ENCODE data around the gene NDUFAF4. TPM values are rescaled to one million over a fixed set of nuclear protein-coding genes. Genes with fewer than 3 reads are reported as not detected.

The NDUFAF4 gene
- total and polyA plus RNA-seq, 2 experiments from 2014 or later, result 35.1 to 233 TPM

DNA sequence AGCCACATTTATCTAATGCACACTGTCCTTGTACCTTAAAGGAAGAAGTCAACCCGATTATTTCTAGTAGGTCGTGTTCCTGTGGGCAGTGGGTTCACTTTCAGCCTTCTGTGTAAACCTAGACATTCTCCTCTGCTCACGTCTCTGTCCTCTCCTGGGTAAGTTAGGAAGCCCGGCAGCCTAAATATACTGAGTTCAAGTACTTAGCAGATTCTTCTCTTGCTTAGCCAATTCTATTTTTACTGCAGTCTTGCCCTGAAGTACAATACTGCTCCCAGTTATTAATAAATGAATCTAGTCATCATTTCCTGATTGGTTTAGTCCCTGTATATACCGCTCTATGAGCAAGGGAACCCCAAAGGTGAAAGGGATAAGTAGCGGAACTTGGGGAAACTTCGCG lies 45.8 kb downstream of the NDUFAF4 start:
- Histone ChIP-seq H2AFZ (no peak overlapping the region), H3K79me2 (replicated peaks; ENCODE audit: insufficient read depth) (no peaks in the 10 kb centered on the region), H3K4me2 (no peak overlapping the region), H4K20me1 (replicated peaks; ENCODE audit: insufficient read depth) (no peaks in the 10 kb centered on the region), H3K36me3 (ENCODE audit: insufficient read depth) (no peaks in the 10 kb centered on the region), H3F3A (replicated peaks; ENCODE audit: low read depth) (no peaks in the 10 kb centered on the region), H3K9me2 (ENCODE audit: insufficient read depth) (no peaks in the 10 kb centered on the region), H3K4me3 (no peak overlapping the region), H3K4me1 (ENCODE audit: insufficient read depth) (no peaks in the 10 kb centered on the region), H3K27ac (ENCODE audit: low read depth) (no peak overlapping the region), H3K27me3 (ENCODE audit: insufficient read depth) (no peaks in the 10 kb centered on the region)
- peaks cover 10% of the 10 kb centered on the region; the same call in 2 of the 3 replicates for H3K9me3 Mint-ChIP-seq
- DNase-seq (ENCODE audit: low spot score) (no peak), ATAC-seq (no peak)
- TF ChIP-seq CREB1 (CRISPR knock-in tag; IDR thresholded peaks at IDR 0.05; ENCODE audit: low read depth) (no peak), EZH2 (IDR thresholded peaks at IDR 0.05; ENCODE audit: low read depth, unreplicated experiment) (no peak), JUNB (IDR thresholded peaks at IDR 0.05; ENCODE audit: unreplicated experiment) (no peak), POLR2AphosphoS5 (IDR thresholded peaks at IDR 0.05; ENCODE audit: low read depth) (no peak), NANOG (IDR thresholded peaks at IDR 0.05; ENCODE audit: borderline replicate concordance) (no peak), ZNF114 (CRISPR knock-in tag; IDR thresholded peaks at IDR 0.05) (no peak), EZH2phosphoT487 (IDR thresholded peaks at IDR 0.05; ENCODE audit: unreplicated experiment) (no peak), ZNF331 (CRISPR knock-in tag; IDR thresholded peaks at IDR 0.05; ENCODE audit: low read depth) (no peak)
- TF ChIP-seq, protein P1, sequence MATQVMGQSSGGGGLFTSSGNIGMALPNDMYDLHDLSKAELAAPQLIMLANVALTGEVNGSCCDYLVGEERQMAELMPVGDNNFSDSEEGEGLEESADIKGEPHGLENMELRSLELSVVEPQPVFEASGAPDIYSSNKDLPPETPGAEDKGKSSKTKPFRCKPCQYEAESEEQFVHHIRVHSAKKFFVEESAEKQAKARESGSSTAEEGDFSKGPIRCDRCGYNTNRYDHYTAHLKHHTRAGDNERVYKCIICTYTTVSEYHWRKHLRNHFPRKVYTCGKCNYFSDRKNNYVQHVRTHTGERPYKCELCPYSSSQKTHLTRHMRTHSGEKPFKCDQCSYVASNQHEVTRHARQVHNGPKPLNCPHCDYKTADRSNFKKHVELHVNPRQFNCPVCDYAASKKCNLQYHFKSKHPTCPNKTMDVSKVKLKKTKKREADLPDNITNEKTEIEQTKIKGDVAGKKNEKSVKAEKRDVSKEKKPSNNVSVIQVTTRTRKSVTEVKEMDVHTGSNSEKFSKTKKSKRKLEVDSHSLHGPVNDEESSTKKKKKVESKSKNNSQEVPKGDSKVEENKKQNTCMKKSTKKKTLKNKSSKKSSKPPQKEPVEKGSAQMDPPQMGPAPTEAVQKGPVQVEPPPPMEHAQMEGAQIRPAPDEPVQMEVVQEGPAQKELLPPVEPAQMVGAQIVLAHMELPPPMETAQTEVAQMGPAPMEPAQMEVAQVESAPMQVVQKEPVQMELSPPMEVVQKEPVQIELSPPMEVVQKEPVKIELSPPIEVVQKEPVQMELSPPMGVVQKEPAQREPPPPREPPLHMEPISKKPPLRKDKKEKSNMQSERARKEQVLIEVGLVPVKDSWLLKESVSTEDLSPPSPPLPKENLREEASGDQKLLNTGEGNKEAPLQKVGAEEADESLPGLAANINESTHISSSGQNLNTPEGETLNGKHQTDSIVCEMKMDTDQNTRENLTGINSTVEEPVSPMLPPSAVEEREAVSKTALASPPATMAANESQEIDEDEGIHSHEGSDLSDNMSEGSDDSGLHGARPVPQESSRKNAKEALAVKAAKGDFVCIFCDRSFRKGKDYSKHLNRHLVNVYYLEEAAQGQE (IDR thresholded peaks at IDR 0.05; ENCODE audit: unreplicated experiment), result no peak
- TF ChIP-seq, protein P2, sequence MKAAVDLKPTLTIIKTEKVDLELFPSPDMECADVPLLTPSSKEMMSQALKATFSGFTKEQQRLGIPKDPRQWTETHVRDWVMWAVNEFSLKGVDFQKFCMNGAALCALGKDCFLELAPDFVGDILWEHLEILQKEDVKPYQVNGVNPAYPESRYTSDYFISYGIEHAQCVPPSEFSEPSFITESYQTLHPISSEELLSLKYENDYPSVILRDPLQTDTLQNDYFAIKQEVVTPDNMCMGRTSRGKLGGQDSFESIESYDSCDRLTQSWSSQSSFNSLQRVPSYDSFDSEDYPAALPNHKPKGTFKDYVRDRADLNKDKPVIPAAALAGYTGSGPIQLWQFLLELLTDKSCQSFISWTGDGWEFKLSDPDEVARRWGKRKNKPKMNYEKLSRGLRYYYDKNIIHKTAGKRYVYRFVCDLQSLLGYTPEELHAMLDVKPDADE (IDR thresholded peaks at IDR 0.05), result no peak
- TF ChIP-seq, protein P3, sequence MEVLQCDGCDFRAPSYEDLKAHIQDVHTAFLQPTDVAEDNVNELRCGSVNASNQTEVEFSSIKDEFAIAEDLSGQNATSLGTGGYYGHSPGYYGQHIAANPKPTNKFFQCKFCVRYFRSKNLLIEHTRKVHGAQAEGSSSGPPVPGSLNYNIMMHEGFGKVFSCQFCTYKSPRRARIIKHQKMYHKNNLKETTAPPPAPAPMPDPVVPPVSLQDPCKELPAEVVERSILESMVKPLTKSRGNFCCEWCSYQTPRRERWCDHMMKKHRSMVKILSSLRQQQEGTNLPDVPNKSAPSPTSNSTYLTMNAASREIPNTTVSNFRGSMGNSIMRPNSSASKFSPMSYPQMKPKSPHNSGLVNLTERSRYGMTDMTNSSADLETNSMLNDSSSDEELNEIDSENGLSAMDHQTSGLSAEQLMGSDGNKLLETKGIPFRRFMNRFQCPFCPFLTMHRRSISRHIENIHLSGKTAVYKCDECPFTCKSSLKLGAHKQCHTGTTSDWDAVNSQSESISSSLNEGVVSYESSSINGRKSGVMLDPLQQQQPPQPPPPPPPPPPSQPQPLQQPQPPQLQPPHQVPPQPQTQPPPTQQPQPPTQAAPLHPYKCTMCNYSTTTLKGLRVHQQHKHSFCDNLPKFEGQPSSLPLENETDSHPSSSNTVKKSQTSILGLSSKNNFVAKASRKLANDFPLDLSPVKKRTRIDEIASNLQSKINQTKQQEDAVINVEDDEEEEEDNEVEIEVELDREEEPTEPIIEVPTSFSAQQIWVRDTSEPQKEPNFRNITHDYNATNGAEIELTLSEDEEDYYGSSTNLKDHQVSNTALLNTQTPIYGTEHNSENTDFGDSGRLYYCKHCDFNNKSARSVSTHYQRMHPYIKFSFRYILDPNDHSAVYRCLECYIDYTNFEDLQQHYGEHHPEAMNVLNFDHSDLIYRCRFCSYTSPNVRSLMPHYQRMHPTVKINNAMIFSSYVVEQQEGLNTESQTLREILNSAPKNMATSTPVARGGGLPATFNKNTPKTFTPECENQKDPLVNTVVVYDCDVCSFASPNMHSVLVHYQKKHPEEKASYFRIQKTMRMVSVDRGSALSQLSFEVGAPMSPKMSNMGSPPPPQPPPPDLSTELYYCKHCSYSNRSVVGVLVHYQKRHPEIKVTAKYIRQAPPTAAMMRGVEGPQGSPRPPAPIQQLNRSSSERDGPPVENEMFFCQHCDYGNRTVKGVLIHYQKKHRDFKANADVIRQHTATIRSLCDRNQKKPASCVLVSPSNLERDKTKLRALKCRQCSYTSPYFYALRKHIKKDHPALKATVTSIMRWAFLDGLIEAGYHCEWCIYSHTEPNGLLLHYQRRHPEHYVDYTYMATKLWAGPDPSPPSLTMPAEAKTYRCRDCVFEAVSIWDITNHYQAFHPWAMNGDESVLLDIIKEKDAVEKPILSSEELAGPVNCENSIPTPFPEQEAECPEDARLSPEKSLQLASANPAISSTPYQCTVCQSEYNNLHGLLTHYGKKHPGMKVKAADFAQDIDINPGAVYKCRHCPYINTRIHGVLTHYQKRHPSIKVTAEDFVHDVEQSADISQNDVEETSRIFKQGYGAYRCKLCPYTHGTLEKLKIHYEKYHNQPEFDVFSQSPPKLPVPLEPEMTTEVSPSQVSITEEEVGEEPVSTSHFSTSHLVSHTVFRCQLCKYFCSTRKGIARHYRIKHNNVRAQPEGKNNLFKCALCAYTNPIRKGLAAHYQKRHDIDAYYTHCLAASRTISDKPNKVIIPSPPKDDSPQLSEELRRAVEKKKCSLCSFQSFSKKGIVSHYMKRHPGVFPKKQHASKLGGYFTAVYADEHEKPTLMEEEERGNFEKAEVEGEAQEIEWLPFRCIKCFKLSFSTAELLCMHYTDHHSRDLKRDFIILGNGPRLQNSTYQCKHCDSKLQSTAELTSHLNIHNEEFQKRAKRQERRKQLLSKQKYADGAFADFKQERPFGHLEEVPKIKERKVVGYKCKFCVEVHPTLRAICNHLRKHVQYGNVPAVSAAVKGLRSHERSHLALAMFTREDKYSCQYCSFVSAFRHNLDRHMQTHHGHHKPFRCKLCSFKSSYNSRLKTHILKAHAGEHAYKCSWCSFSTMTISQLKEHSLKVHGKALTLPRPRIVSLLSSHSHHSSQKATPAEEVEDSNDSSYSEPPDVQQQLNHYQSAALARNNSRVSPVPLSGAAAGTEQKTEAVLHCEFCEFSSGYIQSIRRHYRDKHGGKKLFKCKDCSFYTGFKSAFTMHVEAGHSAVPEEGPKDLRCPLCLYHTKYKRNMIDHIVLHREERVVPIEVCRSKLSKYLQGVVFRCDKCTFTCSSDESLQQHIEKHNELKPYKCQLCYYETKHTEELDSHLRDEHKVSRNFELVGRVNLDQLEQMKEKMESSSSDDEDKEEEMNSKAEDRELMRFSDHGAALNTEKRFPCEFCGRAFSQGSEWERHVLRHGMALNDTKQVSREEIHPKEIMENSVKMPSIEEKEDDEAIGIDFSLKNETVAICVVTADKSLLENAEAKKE (CRISPR knock-in tag; IDR thresholded peaks at IDR 0.05), result no peak
- H3K27ac Mint-ChIP-seq, result no peak overlapping the region
- H3K4me1 Mint-ChIP-seq, result no peaks in the 10 kb centered on the region
- no peak overlapping the region for H3K4me3 Mint-ChIP-seq
- H3K27me3 Mint-ChIP-seq (ENCODE audit: insufficient read depth, low read depth, poor library complexity), result no peaks in the 10 kb centered on the region
- no peaks in the 10 kb centered on the region; the same call in 2 of the 3 replicates for H3K36me3 Mint-ChIP-seq (ENCODE audit: low read depth)
